CD4-positive, alpha-beta T cell treated with Interleukin-12 subunit alpha and Interleukin-12 subunit beta, for 1 hour (primary cell): ENCODE results near the gene CRIP1.
A peak's percentile ranks its signal among the peaks of the same experiment; 100 is the strongest.

Experiments
- DNase-seq: peaks from one replicate; pipeline ENCODE4 v3.0.0-alpha.2; 2020

Gene CRIP1

GRCh38 chr14:105486163-105486973 lies at the start of gene CRIP1:
CRIP1 (plus strand) TSS chr14:105486886; CDS start chr14:105487260, 374 bp downstream.
- DNase-seq: peak; percentile 35

- DNase-seq: no peak
Measured at GRCh38 chr14:105436891-105437722, 49.6 kb upstream of the CRIP1 start.

DNA sequence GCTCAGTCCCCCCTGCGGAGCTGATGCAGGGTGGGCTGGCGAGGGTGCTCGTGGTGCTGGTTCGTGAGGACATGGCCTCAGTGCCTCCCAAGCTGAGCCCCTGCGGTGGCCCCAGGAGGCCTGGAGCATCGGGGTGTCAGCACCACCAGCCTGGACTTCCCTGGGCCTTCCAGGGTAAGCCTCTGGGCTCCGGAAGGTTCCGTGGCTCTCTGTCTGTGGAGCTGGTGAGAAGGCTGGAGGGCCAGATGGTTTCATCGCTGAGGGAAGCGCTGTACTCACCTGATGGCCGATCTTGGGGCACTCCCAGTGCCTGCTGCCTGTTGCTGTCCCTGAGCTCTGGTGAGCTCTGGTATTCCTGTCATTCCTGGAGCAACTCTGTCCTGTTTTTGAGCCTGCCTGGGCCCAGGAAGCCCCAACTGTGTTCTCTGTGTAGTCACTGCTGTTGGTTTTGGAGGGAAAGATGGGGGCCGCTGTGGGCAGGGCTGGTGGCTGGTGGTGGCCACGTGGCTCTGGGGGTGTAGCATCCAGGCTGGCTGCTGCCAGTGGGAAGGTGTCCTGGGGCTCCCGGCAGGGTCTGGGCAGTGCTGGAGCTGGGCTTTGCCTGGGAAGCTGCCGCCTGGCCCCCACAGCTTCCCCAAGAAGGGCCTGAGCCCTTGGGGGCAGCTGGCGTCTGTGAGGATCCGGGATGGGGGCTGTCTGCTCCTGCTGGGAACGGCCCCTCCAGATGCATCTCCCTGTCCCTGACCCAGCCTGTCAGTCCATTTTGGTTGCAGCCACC lies 48.8 kb upstream of the CRIP1 start:
- DNase-seq: no peak

DNA sequence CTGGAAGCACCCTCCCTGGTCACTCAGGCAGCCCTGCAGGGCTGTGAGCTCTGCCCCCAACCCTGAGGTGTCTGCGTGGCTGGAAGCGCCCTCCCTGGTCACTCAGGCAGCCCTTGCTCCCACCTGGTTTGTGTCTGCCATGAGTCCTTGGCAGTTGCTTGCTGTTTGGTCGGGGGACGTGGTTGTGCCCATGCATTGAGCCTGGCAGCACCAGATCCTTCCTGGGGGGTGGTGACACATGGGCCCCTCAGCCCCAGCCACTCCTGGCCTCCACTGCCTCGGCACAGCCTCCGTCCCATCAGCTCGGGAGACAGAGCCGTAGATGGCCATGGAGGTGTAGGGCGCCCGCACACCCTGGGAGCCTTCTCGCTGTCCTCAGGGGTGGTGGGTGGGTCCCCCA lies 47.5 kb upstream of the CRIP1 start:
- DNase-seq: no peak

DNA sequence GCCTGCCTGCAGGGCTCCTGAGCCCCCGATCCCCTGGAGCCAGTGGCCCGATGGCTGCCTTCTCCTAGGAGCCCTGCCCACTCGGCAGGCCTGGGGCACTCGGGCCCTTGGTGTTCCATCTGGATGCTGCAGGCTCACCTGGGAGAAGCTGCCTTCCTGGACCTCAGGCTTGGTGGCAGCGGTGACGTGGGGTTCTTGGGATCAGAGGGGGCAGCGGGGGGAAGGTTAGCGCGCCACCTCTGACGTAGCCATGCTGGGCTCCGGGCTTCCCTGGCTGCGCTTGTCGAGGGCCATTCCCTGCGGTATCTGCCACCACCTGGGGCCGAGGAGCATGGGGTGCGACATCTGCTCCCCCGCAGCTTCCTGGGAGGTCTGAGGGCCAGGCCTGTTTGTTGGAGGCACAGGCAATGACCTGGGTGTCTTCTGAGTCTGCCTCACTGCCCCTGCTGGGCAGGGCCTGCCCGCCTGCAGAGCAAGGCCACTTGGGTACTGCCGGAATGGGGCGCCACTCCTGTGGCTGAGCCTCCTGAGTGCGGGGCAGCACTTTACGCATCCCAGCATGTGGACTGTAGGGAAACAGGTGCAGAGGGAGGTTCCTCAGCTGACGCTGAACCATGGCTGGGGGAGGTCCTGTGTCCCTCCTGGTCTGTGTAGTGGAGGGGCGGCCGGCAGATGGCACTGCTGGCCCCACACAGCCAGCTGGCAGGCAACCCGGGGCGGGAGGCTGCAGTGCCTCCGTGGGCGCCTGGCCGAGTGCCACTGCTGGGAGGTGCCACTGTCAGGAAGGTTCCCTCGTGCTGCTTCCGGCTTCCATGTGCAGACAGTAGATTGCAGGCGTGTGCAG lies 46.8 kb upstream of the CRIP1 start:
- no peak for DNase-seq

DNA sequence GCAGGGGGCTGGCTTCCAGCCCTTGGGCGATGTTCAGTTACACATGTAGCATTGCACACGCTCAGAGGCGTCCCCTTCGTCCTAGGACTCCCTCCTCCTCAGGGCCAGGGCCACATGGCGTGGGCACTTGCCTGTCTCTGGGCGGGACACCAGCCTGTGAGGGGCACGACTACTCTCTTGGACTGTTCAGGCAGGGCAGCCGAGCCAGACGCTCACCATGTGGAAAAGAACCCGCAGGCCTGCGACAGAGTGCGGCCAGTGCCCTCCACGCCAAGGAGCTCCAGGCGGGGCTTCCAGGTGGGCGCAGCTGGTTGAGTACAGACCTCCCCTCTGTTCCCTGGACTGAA lies 46.2 kb upstream of the CRIP1 start:
- DNase-seq: no peak

GRCh38 chr14:105440992-105441391 lies 45.7 kb upstream of the CRIP1 start:
- no peak for DNase-seq

GRCh38 chr14:105442125-105442524 lies 44.6 kb upstream of the CRIP1 start:
- no peak for DNase-seq

DNA sequence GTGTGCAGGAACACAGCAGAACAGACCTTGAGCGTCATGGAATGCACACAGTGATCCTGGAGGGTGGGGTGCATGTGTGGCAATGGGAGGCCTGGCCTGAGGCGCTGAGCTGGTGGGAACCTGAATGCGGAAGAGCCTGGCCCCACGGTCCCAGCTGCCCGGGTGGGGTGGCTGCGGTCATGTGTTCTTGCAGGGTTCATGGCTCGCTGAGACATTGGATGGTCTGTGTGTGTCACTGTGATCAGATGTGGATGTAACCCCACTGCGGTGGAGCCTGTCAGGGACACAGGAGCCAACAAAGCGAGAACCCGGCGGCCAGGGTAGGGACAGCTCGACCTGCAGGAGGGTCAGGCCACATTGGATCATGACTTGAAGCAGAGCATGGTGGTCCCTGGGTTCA lies 43.9 kb upstream of the CRIP1 start:
- no peak for DNase-seq

- DNase-seq: no peak
Measured at GRCh38 chr14:105444859-105445258, 41.8 kb upstream of the CRIP1 start.

DNA sequence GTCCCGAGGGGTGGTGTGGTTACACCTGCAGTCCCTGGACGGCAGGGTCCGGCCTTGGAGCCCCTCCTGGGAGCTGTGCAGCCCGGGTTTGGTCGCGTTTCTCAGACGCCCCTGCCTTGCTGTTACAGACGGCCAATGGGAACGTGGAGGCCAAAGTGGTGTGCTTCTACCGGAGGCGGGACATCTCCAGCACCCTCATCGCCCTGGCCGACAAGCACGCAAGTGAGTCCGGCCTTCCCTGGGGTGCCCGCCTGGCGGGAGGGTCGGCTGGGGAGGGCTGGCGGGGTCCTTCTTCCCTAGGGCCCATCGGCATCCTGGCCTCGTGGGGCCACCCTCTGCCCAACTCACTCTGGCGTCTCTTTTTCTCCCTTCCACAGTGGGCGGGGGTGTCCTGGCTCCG lies 41.4 kb upstream of the CRIP1 start:
- DNase-seq: no peak

DNA sequence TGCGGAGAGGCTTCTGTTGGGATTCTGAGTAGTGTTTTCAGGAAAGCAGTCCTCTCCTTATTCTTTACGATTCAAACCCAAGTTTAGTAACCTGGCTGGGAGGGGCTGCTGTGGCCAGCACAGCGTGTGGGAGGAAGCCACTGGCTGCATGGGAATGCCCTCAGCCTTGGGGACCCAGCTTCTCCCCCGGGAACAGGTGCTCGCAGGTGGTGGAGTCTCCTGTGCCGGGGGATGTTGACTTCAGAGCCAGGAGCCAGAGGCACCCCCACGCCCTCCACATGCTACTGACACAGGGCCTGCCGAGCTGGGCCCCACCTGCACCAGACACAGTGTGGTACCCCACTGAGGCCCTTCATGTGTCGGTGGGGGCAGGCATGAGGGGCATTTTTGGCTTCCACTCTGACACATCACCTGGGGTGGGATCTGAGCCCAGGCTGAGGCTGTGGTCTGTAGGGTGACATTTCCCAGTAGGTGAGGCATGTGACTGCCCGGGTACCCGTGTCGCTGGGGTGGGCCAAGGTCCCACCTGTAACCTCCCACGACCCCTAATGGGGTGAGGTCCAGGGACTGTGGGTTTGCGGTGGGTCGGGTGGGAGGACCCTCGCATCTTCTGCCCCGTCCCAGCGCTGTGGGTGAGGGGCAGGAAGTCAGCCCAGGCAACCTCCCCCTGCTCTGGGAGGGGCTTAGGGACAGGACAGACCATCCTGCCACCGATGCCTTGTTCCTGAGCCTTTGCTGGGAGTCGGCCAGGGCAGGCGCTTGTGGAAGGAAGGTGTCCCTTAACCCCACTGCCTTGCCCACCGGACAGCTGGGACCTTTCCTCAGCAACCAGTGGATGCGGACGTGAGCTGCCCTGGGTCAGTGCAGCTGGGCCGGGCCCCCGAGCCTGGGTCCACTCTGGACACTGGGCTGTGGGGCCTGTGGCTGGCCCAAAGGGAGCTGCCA lies 40.5 kb upstream of the CRIP1 start:
- no peak for DNase-seq

DNA sequence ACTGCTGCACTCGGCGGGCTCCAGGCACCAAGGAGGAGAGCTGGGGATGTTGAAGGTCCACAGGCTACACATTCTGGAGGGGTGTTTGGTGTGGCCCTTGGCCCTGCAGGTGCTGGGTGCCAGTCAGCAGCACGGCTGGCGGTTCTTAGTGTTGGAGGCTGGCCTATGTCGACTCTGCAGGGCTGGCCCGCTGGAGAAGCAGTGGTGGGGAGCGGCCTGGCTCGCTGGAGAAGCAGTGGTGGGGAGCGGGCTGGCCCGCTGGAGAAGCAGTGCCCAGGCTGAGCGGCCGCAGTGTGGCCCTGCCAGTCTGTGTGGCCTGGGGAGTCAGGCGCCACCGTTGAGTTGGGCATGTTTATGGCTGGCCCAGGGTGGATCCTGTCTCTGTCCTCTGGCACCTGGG lies 39.7 kb upstream of the CRIP1 start:
- no peak for DNase-seq

- no peak for DNase-seq
Measured at GRCh38 chr14:105447651-105448640, 38.7 kb upstream of the CRIP1 start.

DNA sequence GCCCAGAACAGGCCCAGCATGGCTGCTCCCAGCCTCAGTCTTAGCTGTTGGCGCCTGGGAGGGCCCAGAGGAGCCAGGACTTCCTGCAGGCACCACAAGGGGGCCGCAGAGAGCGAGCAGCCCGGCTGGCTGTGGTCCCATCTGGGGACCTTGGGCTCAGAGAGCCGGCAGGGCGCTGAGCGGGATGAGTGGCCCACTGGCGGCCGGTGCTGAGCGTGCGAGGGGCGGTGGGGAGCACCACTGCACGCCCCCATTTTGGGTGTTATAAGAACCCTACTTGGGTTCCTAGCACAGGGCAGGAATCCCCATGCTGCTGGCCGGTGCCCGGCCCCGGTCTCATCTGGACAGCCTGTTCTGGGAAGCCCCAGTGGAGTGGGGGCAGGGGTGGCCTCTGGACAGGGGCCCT lies 38.0 kb upstream of the CRIP1 start:
- peak; percentile 79 for DNase-seq

DNA sequence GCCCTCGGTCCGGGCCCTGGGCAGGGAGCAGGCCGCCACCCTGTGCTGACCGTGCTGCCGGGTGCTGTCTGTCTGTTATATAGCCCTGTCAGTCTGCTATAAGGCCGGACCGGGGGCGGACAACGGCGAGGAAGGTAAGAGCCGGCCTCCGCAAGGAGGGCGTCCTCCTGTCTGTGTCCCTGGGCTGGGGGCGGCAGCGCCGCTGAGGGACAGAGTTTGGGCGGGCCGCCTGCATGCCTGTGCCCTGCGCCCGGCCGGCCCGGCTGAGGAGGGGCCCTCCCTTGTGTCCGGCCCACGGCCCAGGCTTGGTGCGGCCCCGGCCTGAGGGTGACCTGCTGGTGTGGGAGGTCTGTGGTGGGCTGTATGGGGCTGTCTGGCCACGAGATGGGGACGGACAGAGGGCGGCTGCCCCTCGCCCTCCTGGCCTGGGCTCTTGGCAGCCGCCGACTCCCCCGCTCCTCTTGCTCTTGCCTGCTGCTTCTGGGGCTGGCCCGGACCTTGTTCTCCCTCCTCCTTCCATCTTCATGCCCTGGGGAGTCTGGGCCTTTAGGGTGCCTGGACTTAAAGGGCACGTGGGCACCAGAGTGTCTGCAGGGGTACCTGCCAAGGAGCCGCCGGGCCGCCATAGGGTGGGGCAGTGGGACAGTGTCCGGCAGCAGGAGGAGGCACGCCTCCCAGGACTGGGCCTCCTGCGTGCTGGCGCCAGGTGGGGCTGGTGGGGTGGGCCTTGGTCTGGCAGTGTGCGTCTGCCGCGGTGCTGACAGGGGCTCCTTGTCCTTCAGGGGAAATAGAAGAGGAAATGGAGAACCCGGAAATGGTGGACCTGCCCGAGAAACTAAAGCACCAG lies 37.2 kb upstream of the CRIP1 start:
- no peak for DNase-seq

- DNase-seq: no peak
Measured at GRCh38 chr14:105450123-105450505, 36.6 kb upstream of the CRIP1 start.

DNA sequence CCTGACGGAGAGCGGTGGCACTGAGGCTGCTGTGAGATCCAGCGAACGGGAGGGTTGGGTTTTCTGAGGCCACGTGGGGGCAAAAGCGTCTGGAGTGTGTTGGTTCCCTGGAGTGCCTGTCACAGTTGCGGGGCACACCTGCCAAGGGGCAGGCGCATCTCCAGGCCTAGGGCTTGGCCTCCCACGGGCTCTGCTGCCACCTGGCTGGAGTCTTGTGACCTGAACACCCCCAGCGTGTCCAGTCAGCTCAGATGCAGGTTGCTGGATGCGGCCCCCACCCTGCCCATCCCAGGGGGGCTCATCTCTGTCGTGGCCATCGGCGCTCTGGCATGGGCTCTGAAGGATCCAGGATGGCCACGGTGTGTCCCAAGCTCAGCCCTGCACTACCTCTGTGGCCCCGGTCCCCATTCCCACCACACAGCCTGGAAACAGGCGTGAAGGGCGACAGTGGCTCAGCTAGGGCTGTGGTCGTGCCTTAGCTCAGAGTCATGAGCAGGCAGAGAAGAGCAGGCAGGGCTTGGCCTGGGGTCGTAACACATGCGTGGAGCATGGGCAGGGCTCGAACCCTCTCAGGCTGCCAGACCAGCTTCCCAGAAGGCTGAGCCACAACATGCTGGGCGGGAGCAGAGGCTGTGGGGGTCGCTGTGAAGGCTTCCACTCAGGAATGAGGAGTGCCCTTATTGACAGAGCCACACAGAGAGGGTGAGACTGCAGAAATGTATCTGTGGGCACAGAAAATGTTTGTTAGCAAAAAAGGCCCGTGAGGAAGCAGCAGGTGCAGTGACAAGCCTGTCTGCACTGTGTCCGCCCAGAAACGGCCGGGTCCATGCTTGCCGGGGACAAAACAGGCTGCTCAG lies 35.6 kb upstream of the CRIP1 start:
- DNase-seq: no peak
